SKM-1 (cell line): ENCODE measurements around the gene SGF29.
"Not testable (repeated sequence)": the region's sequence is repeated elsewhere in the genome, so short reads cannot be mapped to it uniquely, and the experiment has no call there.

Source experiments
- DNase-seq: peaks from one replicate; lab custom pipeline; 2025; ENCODE audit not compliant: unreplicated experiment; lab: John Stamatoyannopoulos, UW

The SGF29 gene

DNA sequence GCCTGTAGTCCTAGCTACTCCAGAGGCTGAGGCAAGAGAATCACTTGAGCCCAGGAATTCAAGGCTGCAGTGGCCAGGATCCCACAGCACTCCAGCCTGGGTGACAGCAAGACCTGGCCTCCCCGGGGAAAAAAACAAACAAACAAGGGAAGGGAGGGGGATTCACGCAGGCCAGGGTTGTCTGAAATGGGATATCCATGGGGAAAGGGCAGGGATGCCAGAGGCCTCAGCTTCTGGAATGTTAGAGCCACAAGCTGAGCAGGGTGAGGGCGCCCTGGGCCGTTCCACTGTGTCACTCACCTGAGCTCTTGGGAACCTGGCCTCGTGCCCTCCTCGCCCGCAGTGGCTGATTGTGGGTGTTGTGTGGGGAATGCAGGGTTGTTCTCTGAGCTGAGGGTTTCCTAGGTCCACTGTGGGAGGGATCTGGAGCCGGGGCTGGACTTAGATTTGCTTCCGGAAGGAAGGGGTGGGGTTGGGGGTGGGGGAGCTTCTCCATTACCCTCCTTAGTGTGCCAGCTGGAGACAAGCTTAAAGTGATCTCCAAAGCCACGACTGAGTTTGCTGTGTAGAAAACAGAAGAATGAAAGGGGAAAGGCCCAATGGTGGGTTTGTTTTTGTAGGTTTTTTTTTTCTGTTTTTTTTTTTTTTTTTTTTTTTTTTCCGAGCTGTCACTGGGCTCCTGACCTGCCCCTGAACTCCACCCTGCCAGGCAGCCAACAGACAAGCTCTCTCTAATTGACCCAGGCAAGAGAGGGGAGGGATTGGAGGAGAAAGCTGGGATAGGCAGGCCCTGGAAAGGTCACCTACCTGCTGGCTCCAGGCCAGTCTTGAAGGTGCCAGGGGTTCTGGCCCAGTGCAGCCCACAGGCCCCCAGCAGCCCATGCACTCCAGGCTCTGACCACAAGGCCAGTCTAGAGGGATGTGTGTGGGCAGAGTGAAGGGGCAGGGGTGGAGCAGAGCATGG, 56.2 kb downstream of the SGF29 start, which contains the start of gene SULT1A1:
SULT1A1 (minus strand) TSS at position 414 of the 964 bp plus-strand sequence. CDS start 1,189 bp downstream, outside the sequence.
- DNase-seq, result no peak

- DNase-seq, result no peak
These were observed 57.0 kb downstream of the SGF29 start for GRCh38 chr16:28610595-28611191.

- not testable (repeated sequence) for DNase-seq
These were observed 58.9 kb downstream of the SGF29 start for GRCh38 chr16:28612359-28613280.

- DNase-seq, result not testable (repeated sequence)
These were observed 60.2 kb downstream of the SGF29 start for GRCh38 chr16:28613912-28614311.

DNA sequence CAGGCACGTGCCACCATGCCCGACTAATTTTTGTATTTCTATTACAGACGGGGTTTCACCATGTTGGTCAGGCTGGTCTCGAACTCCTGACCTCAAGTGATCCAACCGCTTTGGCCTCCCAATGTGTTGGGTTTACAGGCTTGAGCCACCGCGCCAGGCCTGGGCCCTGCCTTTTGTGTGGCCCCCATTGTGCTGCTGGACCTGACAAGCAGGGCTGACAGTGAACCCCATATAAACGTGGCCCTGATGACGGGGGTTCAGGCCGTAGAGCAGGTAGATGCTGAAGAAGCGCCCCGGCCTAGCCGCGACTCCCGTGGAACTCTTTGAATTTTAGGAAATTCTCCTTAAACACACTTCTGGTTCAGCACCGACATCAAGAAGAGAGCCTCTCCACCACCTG, 60.8 kb downstream of the SGF29 start:
- not testable (repeated sequence) for DNase-seq

DNA sequence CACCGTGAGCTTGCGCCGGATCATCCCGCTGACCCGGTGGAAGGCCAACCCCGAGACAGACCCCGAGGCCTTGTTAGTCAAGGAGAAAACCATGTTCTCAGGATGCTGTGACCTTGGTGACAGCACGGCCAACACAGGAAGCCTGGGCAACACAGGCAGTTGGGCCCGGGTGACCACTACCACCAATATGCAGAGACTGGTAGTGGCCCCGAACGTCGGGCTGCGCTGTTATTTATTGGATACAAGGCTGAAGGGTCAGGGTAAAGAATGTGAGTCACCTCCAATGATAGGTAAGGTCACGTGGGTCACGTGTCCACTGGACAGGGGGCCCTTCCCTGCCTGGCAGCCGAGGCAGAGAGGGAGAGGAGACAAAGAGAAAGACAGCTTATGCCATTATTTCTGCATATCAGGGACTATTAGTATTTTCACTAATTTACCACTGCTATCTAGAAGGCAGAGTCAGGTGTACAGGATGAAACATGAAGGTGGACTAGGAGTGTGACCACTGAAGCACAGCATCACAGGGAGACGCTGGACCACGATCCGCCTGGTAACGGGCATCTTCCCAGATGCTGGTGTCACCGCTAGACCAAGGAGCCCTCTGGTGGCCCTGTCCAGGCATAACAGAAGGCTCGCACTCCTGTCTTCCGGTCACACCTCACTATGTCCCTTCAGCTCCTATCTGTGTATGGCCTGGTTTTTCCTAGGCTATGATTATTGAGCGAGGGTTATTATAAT, 61.9 kb downstream of the SGF29 start:
- not testable (repeated sequence) for DNase-seq

- DNase-seq, result not testable (repeated sequence)
These were observed 62.5 kb downstream of the SGF29 start for GRCh38 chr16:28616224-28616577.

- DNase-seq, result peak; percentile 36
These were observed 62.9 kb downstream of the SGF29 start for GRCh38 chr16:28616636-28617035.

DNA sequence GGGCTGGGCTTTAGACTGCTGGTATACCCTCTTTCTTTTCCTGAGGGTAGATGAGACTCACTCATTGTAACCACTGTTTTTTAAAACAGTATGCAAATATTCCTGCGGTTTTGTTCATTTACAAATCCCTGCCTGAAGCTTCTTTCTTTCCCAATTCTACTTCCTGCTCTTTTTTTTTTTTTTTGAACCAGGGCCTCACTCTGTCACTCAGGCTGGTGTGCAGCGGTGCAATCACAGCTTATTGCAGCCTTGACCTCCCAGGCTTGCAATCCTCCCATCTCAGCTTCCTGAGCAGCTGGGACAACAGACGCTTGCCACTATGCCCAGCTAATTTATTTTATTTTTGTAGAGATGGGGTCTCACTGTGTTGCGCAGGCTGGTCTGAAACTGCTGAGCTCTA, 64.2 kb downstream of the SGF29 start:
- DNase-seq, result no peak

DNA sequence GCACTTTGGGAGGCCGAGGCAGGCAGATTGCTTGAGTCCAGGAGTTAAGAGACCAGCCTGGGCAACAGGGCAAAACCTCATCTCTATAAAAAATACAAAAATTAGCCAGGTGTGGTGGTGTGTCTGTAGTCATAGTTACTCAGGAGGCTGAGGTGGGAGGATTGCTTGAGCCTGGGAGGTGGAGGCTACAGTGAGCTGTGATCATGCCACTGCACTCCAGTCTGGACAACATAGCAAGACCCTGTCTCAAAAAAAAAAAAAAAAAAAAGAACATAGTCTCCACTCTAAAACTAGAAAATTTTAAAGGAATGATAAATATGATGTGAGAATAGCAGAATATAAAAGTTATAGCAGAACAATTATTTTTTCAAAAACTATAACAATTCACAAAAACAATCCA, 66.6 kb downstream of the SGF29 start:
- DNase-seq, result not testable (repeated sequence)

DNA sequence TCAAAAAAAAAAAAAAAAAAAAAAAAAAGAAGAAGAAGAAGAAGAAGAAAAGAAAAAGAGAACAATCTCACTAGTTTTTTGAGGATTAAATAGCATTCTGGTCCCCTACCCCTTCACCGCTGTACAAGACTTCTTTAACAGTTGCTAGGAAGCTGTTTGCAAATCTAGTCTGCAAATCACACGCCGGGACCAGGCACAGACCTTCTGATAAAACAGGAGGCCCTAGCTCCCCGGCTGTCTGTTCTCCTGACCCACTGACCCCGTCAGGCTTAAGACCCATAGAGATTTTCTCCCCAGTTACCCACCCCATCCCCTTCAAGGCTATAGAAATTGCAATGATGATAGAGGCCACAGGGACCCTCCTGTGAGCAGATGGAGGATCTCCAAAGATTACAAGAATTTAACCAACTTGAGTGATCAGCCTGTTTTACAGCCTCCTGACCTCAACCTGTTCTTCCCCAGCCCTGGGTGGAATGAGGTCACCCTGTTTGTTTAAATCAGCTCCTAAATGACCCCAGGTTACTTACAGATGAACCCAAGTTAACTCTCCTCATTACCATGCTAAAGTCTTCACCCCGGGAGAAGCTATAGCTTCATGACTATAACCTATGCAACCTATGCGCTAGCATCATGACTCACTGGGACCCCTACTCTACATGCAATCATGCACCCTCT, 67.9 kb downstream of the SGF29 start:
- DNase-seq, result no peak

DNA sequence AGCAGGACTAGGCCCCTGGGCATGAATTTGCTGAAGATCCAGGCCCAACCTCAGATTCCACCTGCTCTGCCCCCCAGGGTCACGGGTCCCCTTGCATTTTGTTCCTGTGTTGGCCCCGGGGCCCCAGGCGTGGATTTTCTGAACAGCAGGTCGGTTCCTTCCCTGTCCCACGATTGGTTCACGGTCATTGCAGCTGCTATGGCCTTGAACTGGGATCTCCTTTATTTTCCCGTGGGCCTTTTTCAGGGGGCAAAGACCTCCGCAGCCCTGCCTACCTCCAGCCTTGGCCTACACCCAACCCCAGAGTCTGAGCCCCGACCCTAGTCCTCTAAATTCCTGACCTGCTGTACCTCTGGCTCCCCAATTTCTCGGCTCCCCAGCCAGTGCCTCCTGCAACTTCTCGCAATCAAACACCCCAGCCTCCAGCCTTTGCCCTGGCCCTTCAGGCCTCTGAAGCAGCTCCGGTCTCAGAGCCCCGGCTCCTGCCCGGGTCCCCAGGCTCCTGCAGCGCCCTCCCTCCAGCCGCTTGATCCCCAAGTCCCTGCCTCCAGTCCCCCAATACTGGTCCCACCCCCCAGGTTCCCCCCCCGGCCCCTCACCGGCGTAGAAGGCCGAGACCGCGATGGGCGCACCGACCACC, 68.9 kb downstream of the SGF29 start:
- DNase-seq, result not testable (repeated sequence)

DNA sequence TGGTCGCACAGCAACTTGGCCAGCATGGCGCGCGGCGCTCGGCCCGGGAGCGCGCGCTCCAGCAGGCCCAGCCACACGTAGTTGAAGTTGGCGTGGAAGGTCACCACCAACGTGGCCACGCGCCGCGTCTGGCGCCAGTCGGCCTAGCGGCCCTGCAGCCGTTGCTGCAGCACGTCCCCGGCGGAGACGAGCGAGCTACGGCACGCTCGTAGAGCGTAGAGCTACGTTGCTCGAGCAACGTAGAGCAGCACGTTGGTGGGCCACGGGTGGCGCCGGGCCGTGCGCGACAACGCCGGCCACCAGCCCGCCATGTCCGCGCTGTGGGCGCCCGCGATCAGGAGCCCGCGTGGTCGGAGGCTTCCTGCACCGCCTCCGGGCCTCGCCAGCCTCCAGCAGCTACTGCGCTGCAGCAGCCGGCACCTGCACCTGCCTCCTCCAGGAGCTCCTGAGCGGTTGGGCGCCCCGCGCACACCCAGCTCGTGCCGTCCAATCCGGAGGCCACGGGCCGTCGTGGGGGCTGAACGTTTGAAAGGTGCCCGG, 69.5 kb downstream of the SGF29 start:
- DNase-seq, result no peak

GRCh38 chr16:28630905-28631304, 77.2 kb downstream of the SGF29 start:
- DNase-seq, result not testable (repeated sequence)

GRCh38 chr16:28636093-28636823, 82.5 kb downstream of the SGF29 start:
- not testable (repeated sequence) for DNase-seq

DNA sequence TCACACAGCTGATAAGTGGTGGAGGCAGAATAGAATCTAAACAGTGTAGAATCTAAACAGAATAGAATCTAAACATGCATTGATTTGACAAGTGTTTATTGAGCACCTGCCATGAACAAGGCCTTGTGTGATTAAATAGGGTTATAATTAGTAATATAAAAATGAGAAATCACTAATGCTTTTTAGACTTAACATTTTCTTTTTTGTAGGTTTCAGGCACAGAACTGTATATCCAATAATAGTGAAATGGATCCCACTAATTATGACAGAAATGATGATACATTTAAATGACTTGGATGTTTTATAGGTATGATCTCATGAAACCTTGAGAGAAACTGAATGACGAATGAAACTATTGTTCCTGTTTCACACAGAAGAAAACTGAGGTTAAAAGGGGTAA, 84.0 kb downstream of the SGF29 start, which contains the start of gene NPIPB8:
NPIPB8 (plus strand) TSS at position 301 of the 400 bp plus-strand sequence. CDS start 296 bp downstream, outside the sequence.
- DNase-seq, result not testable (repeated sequence)

DNA sequence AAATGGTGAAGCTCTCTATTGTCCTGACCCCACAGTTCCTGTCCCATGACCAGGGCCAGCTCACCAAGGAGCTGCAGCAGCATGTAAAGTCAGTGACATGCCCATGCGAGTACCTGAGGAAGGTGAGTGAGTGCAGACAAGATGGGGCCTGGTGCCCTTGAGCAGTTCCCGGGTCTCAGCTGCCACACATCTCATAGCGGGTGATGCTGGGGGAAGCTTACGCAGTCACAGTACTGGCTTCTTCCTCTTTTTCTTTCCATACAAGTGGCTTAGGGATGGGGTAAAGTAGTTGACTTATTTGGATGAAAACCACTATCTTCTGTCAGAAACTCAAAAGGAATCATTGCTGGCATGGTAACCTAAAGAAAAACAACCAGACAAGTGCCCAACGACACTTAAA, 84.6 kb downstream of the SGF29 start:
- DNase-seq, result not testable (repeated sequence)

DNA sequence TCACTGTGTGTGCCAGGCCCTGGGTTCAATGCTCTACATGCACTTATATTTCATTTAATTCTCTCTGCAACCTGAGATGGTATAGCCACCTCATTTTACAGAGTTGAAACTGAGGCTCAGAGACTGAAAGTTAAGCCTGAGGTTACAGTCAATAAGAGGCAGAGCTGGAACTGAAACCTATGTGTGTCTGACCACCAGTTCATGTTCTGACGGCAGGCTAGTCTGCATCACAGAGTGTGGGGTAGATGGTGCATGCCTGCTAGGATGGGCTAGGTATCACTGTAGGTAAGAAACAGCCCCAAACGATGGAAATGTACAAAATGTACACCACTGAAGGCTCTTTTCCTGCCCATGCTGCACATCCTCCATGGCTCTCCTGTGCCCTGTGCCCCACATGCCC, 86.2 kb downstream of the SGF29 start:
- not testable (repeated sequence) for DNase-seq
